ENCODE results near the gene ARHGEF28. TPM values are rescaled to one million over a fixed set of nuclear protein-coding genes. Genes with fewer than 3 reads are reported as not detected.

Gene ARHGEF28
- total RNA-seq, 1 donor from 2014 or later = 37.4 TPM

GRCh38 chr5:73668486-73669111, 42.6 kb downstream of the ARHGEF28 start:
- H3K4me3 ChIP-seq (ENCODE audit: low read depth, low read length) = no peak overlapping the region
- no peak for TF ChIP-seq CTCF (IDR thresholded peaks at IDR 0.05; ENCODE audit: insufficient read depth, low read length, severe bottlenecking)
- DNase-seq (ENCODE audit: low read depth) = no peak
- no peaks in the 10 kb centered on the region for H3K27me3 ChIP-seq (ENCODE audit: control insufficient read depth, insufficient read depth, low read length)
- FAIRE-seq = no peak
- no peaks in the 10 kb centered on the region for H3K36me3 ChIP-seq (ENCODE audit: control insufficient read depth, insufficient read depth, low read length)

DNA sequence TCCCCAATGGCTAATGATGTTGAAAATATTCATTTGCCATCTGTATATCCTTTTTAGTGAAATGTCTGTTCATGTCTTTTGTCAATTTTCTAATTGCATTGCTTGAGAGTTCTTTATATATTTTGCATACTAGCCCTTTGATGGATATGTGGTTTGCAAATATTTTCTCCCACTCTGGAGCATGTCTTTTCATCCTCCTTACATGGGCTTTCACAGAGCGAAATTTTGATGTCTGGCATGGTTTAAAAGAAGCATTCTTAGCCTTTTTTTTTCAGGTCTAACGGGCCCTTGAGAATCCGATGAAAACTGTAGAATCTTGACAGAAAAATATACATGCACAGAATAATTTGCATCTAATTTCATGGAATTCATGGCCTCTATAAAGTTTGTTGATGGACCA, 44.7 kb downstream of the ARHGEF28 start:
- FAIRE-seq (no peak), DNase-seq (ENCODE audit: low read depth) (no peak)
- Histone ChIP-seq H3K27me3 (ENCODE audit: control insufficient read depth, insufficient read depth, low read length) (no peaks in the 10 kb centered on the region), H3K4me3 (ENCODE audit: low read depth, low read length) (no peak overlapping the region), H3K36me3 (ENCODE audit: control insufficient read depth, insufficient read depth, low read length) (no peaks in the 10 kb centered on the region)
- TF ChIP-seq CTCF (IDR thresholded peaks at IDR 0.05; ENCODE audit: insufficient read depth, low read length, severe bottlenecking) = no peak

GRCh38 chr5:73672132-73672531, 46.1 kb downstream of the ARHGEF28 start:
- DNase-seq (ENCODE audit: low read depth) (no peak), FAIRE-seq (no peak)
- no peak overlapping the region for H3K4me3 ChIP-seq (ENCODE audit: low read depth, low read length)
- TF ChIP-seq CTCF (IDR thresholded peaks at IDR 0.05; ENCODE audit: insufficient read depth, low read length, severe bottlenecking) = no peak
- H3K27me3 ChIP-seq (ENCODE audit: control insufficient read depth, insufficient read depth, low read length) = no peaks in the 10 kb centered on the region
- no peaks in the 10 kb centered on the region for H3K36me3 ChIP-seq (ENCODE audit: control insufficient read depth, insufficient read depth, low read length)

DNA sequence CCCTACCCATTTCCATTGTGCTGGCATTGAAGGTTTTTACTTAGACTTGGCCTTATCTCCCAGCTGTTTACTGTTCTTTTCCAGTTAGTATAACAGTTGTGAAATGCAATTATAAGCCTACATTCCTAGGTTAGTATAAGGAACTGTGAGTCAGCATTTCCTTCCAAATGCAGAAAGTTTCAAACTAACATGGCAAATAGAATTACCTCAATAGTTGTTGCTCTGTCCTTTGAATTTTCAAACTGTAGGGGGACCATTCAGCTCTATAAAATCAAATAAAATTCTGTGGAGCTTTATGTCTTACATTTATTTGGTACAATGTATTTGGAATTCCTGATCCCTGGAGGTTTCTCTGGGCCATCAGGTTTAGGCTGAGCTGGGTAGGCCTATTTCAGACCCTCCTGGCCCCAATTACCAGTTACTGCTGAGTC, 47.2 kb downstream of the ARHGEF28 start:
- DNase-seq (ENCODE audit: low read depth) (peak; percentile 86), FAIRE-seq (no peak)
- no peaks in the 10 kb centered on the region for H3K36me3 ChIP-seq (ENCODE audit: control insufficient read depth, insufficient read depth, low read length)
- no peak overlapping the region for H3K4me3 ChIP-seq (ENCODE audit: low read depth, low read length)
- TF ChIP-seq CTCF (IDR thresholded peaks at IDR 0.05; ENCODE audit: insufficient read depth, low read length, severe bottlenecking) = no peak
- no peaks in the 10 kb centered on the region for H3K27me3 ChIP-seq (ENCODE audit: control insufficient read depth, insufficient read depth, low read length)

GRCh38 chr5:73674669-73675004, 48.6 kb downstream of the ARHGEF28 start:
- Histone ChIP-seq H3K27me3 (ENCODE audit: control insufficient read depth, insufficient read depth, low read length) (no peaks in the 10 kb centered on the region), H3K36me3 (ENCODE audit: control insufficient read depth, insufficient read depth, low read length) (no peaks in the 10 kb centered on the region)
- no peak for FAIRE-seq

More at GRCh38 chr5:73674669-73675004, 48.6 kb downstream of the ARHGEF28 start:
- H3K4me3 ChIP-seq (ENCODE audit: low read depth, low read length) = no peak overlapping the region
- TF ChIP-seq CTCF (IDR thresholded peaks at IDR 0.05; ENCODE audit: insufficient read depth, low read length, severe bottlenecking) = no peak
- DNase-seq (ENCODE audit: low read depth) = peak; percentile 44

Measured in bronchial epithelial cell (primary cell).